Embryonic facial prominence (tissue), 1 donor: ENCODE results near the gene ZSWIM4.
"Not testable (repeated sequence)": the region's sequence is repeated elsewhere in the genome, so short reads cannot be mapped to it uniquely, and the experiment has no call there.

Experiments used
- DNase-seq: peaks from one replicate; pipeline ENCODE4 v3.0.0-alpha.2; 2016; ENCODE audit errors: extremely low spot score

ZSWIM4 gene

GRCh38 chr19:13778398-13778797, 16.8 kb upstream of the ZSWIM4 start:
- no peak for DNase-seq

- DNase-seq = no peak
Observed at GRCh38 chr19:13778847-13779246, 16.4 kb upstream of the ZSWIM4 start.

- DNase-seq = not testable (repeated sequence)
Observed at GRCh38 chr19:13779794-13780193, 15.4 kb upstream of the ZSWIM4 start.

- DNase-seq = peak; percentile 70
Observed at GRCh38 chr19:13781547-13781946, 13.7 kb upstream of the ZSWIM4 start.

GRCh38 chr19:13782537-13782936, 12.7 kb upstream of the ZSWIM4 start:
- no peak for DNase-seq

- DNase-seq = no peak
Observed at GRCh38 chr19:13783565-13784500, 11.4 kb upstream of the ZSWIM4 start.

GRCh38 chr19:13784731-13785452, 10.4 kb upstream of the ZSWIM4 start:
- DNase-seq = no peak

GRCh38 chr19:13788991-13789390, 6.3 kb upstream of the ZSWIM4 start:
- DNase-seq = no peak

- DNase-seq = no peak
Observed at GRCh38 chr19:13790354-13790753, 4.9 kb upstream of the ZSWIM4 start.

- not testable (repeated sequence) for DNase-seq
Observed at GRCh38 chr19:13793317-13793716, 1.9 kb upstream of the ZSWIM4 start.

GRCh38 chr19:13794398-13794756, 866 bp upstream of the ZSWIM4 start:
- no peak for DNase-seq

GRCh38 chr19:13795595-13796300, 505 bp downstream of the ZSWIM4 start:
- DNase-seq = no peak

- no peak for DNase-seq
Observed at GRCh38 chr19:13796301-13797057, 1.2 kb downstream of the ZSWIM4 start.

- no peak for DNase-seq
Observed at GRCh38 chr19:13797058-13797440, 1.8 kb downstream of the ZSWIM4 start.

- no peak for DNase-seq
Observed at GRCh38 chr19:13797870-13798269, 2.6 kb downstream of the ZSWIM4 start.

- no peak for DNase-seq
Observed at GRCh38 chr19:13799669-13800068, 4.4 kb downstream of the ZSWIM4 start.

- DNase-seq = no peak
Observed at GRCh38 chr19:13803038-13803437, 7.8 kb downstream of the ZSWIM4 start.

GRCh38 chr19:13804830-13805683, 9.8 kb downstream of the ZSWIM4 start:
- DNase-seq = no peak

- no peak for DNase-seq
Observed at GRCh38 chr19:13806728-13807127, 11.5 kb downstream of the ZSWIM4 start.

GRCh38 chr19:13807421-13808021, 12.3 kb downstream of the ZSWIM4 start:
- DNase-seq = no peak
